H1 (cell line): ENCODE results near the gene NEUROG1. TPM values are rescaled to one million over a fixed set of nuclear protein-coding genes. Genes with fewer than 3 reads are reported as not detected.

Experiments
- EZH2 ChIP-seq: fragments of 200-600 bp; sonication (generic); IDR thresholded peaks from 2 replicates; pipeline ENCODE4 v1.7.1; 2012; ENCODE audit warnings: low read depth, mild to moderate bottlenecking, moderate library complexity, low read length, inconsistent platforms; ENCODE audit not compliant: severe bottlenecking
- polyA plus RNA-seq, 7 experiments: library from polyadenylated mRNA; depleted of rRNA in 3 of 7; stranded (reverse) in 5 of 7; unstranded in 2 of 7; fragments of >200 nt in 5 of 7; fragments of 200-250 nt in 2 of 7; gene quantifications; 1 replicate in 5 of 7; 2 replicates in 1 of 7; 4 replicates in 1 of 7; pipeline versions ENCODE4 v1.2.1 to v1.2.3, GENCODE V29; 2011 to 2013; ENCODE audit warnings: missing spikeins in 2 of 7, mixed read lengths in 2 of 7
- total RNA-seq: library from RNA; stranded (reverse); fragmentation: NEBNext Ultra II Directional; extraction: Animal tissue kit (Norgen Biotek cat#: 25700); gene quantifications from 2 replicates; pipeline ENCODE4 v1.2.1, GENCODE V29; 2021

Gene NEUROG1
- total and polyA plus RNA-seq, 2 of the 8 experiments (the other 6 are each of a cell fraction or from before 2014, with no cell fraction given), result not detected

GRCh38 chr5:135545099-135545498 is 9.3 kb upstream of the NEUROG1 start (continued):
- peak; percentile 75 for TF ChIP-seq EZH2
